HepG2 (cell line): Measurements from ENCODE around the gene TTC28.

ENCODE experiments used
- ATF7 ChIP-seq, 2 experiments: fragments of 450-650 bp in 1 of 2; sonication (generic) in 1 of 2; formaldehyde crosslinking in 1 of 2; IDR thresholded peaks; 2 replicates each; pipeline versions ENCODE4 v1.4.0 to v1.6.1; 2016 to 2020; ENCODE audit warnings: antibody characterized with exemption in 1 of 2, mild to moderate bottlenecking in 1 of 2, missing genetic modification reagents in 1 of 2
- CHCHD3 ChIP-seq: sonication (generic); formaldehyde crosslinking; IDR thresholded peaks from 2 replicates; pipeline ENCODE4 v1.8.0; 2022; ENCODE audit warnings: mild to moderate bottlenecking, missing genetic modification reagents, moderate library complexity
- CTCF ChIP-seq: sonication (generic); formaldehyde crosslinking; IDR thresholded peaks from 2 replicates; pipeline ENCODE4 v1.5.0; 2020; ENCODE audit warnings: mild to moderate bottlenecking, missing genetic modification reagents, moderate library complexity
- FOSL1 ChIP-seq: sonication (generic); formaldehyde crosslinking; IDR thresholded peaks from 2 replicates; pipeline ENCODE4 v1.9.0; 2021; ENCODE audit warnings: missing genetic modification reagents, borderline replicate concordance
- MAFG ChIP-seq: sonication (generic); formaldehyde crosslinking; IDR thresholded peaks from 2 replicates; pipeline ENCODE4 v1.5.1; 2020; ENCODE audit warnings: mild to moderate bottlenecking, missing genetic modification reagents
- MAX ChIP-seq: IDR thresholded peaks from 2 replicates; pipeline ENCODE4 v1.6.1; 2012; ENCODE audit warnings: inconsistent platforms
- NAIF1 ChIP-seq: sonication (generic); formaldehyde crosslinking; IDR thresholded peaks from 2 replicates; pipeline ENCODE4 v1.5.0; 2020; ENCODE audit warnings: mild to moderate bottlenecking, missing genetic modification reagents, borderline replicate concordance
- POLR2AphosphoS2 ChIP-seq: IDR thresholded peaks from 2 replicates; pipeline ENCODE4 v1.6.1; 2011; ENCODE audit warnings: low read depth, low read length, improper control_type of control experiment
- ZFP1 ChIP-seq: IDR thresholded peaks from 2 replicates; pipeline ENCODE4 v1.6.1; 2016
- ZNF263 ChIP-seq: sonication (generic); formaldehyde crosslinking; IDR thresholded peaks from 2 replicates; pipeline ENCODE4 v1.4.0; 2020; ENCODE audit warnings: missing genetic modification reagents

DNA sequence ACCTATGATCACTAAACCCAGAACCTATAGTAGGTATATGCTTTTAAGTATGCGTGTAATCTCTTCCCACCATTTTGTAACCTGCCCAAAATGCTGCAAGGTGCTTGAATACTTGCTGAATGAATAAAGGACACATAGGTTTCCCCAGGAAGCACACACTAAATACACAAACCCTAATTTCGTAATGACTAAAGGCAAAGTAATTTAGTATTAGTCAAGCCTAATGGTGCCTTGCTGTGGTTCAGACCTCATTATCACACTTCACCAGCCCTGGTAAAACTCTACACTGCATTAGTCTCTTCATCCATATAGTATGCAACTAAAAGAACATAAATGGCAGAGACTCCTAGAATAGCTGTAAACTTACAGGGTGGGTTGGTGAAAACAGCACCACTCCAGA is 471.6 kb downstream of the TTC28 start:
- TF ChIP-seq ATF7 (IDR thresholded peaks at IDR 0.05) = no peak
- no peak for TF ChIP-seq ATF7 (CRISPR knock-in tag; IDR thresholded peaks at IDR 0.05)
- TF ChIP-seq MAFG (CRISPR knock-in tag) = no peak
- TF ChIP-seq ZFP1 (CRISPR knock-in tag) = no peak
- TF ChIP-seq CHCHD3 (CRISPR knock-in tag) = no peak
- no peak for TF ChIP-seq FOSL1
- no peak for TF ChIP-seq ZNF263 (CRISPR knock-in tag)
- TF ChIP-seq CTCF (CRISPR knock-in tag) = no peak
- TF ChIP-seq POLR2AphosphoS2 = no peak
- no peak for TF ChIP-seq NAIF1 (CRISPR knock-in tag)
- TF ChIP-seq MAX = no peak
